ENCODE results near the gene TGFA.

DNA sequence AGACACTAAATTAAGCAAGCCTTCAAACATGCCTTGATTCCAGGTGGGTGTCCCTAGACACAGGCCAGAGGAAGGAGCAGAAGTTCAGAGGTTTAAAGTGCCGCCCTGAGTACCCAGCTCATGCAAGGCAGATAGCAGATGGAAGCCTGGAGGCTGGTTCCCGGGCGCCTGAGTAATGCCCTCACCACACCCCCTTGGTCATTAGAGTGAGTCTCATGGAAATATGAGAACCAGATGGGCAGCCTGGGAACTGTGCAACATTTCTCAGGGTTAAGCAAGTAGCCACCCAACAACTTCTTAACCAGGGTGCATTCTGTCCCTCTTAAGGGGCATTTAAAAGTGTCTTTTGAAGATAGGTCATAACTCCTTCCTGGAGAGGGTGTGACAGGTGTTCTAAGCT, 44.1 kb downstream of the TGFA start:
- TF ChIP-seq POLR2A (IDR thresholded peaks at IDR 0.05): no peak
- TF ChIP-seq, protein P1, sequence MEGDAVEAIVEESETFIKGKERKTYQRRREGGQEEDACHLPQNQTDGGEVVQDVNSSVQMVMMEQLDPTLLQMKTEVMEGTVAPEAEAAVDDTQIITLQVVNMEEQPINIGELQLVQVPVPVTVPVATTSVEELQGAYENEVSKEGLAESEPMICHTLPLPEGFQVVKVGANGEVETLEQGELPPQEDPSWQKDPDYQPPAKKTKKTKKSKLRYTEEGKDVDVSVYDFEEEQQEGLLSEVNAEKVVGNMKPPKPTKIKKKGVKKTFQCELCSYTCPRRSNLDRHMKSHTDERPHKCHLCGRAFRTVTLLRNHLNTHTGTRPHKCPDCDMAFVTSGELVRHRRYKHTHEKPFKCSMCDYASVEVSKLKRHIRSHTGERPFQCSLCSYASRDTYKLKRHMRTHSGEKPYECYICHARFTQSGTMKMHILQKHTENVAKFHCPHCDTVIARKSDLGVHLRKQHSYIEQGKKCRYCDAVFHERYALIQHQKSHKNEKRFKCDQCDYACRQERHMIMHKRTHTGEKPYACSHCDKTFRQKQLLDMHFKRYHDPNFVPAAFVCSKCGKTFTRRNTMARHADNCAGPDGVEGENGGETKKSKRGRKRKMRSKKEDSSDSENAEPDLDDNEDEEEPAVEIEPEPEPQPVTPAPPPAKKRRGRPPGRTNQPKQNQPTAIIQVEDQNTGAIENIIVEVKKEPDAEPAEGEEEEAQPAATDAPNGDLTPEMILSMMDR (IDR thresholded peaks at IDR 0.05): no peak
